A549 (cell line): Measurements from ENCODE around the gene CLEC16A. TPM values are rescaled to one million over a fixed set of nuclear protein-coding genes. Genes with fewer than 3 reads are reported as not detected.

Experiments
- ATAC-seq, 2 experiments: fragments of 200-7000 bp in 1 of 2; fragments of >200 bp in 1 of 2; cut with Nextera tagmentation in 1 of 2; cut with Tn5 transposase in 1 of 2; 3 replicates each; pipeline versions ENCODE4 v1.8.0 to v1.9.1; 2018 to 2020; ENCODE audit warnings: mild to moderate bottlenecking in 1 of 2, moderate library complexity in 1 of 2
- CTCF ChIA-PET: fragments of 300-600 bp; sonication (Branson Sonifier 250); formaldehyde crosslinking; extraction: SDS; loops from one replicate; lab custom pipeline; 2021; ENCODE audit warnings: antibody characterized with exemption, inconsistent platforms; lab: Yijun Ruan, JAX
- POLR2A ChIA-PET: fragments of 350-600 bp; formaldehyde crosslinking; extraction: SDS; loops from one replicate; lab custom pipeline; 2021; ENCODE audit warnings: antibody characterized with exemption, inconsistent platforms; lab: Yijun Ruan, JAX
- DNase-seq, 2 experiments: peaks; one replicate each; pipeline versions ENCODE4 v3.0.0 to v3.0.0-alpha.2; 2011 to 2016; ENCODE audit warnings: low read depth in 1 of 2, low spot score in 1 of 2
- FAIRE-seq: peaks from 2 replicates; lab custom pipeline; 2011; peaks lifted over from hg19 to GRCh38; lab: Jason Lieb, UNC
- H3K27ac ChIP-seq, 2 experiments: fragments of >200 bp; sonication (Bioruptor Twin); formaldehyde crosslinking; 3 replicates each; pipeline ENCODE4 v1.5.1; 2016 to 2017
- H3K4me1 ChIP-seq: fragments of >200 bp; sonication (Bioruptor Twin); formaldehyde crosslinking; 3 replicates; pipeline ENCODE4 v1.6.1; 2016
- H3K4me2 ChIP-seq: fragments of >200 bp; sonication (Bioruptor Twin); formaldehyde crosslinking; 3 replicates; pipeline ENCODE4 v1.6.1; 2016
- H3K4me3 ChIP-seq: fragments of >200 bp; sonication (Bioruptor Twin); formaldehyde crosslinking; 3 replicates; pipeline ENCODE4 v1.5.1; 2016
- H3K9me3 ChIP-seq: fragments of >200 bp; sonication (Bioruptor Twin); formaldehyde crosslinking; 3 replicates; pipeline ENCODE4 v1.6.1; 2016
- CBX2 ChIP-seq: fragments of 200-600 bp; sonication (generic); IDR thresholded peaks from 2 replicates; pipeline ENCODE4 v1.6.1; 2016; ENCODE audit warnings: low read depth, mild to moderate bottlenecking, borderline replicate concordance
- CBX8 ChIP-seq: fragments of 200-600 bp; sonication (generic); IDR thresholded peaks from 2 replicates; pipeline ENCODE4 v1.6.1; 2016
- CHD2 ChIP-seq: fragments of 150-350 bp; IDR thresholded peaks from 2 replicates; pipeline ENCODE4 v1.6.1; 2014; ENCODE audit warnings: low read length; ENCODE audit not compliant: partially characterized antibody
- FOXS1 ChIP-seq: fragments of 250-450 bp; sonication (Bioruptor Pico); IDR thresholded peaks from 2 replicates; pipeline ENCODE4 v1.5.0; 2020; ENCODE audit warnings: mild to moderate bottlenecking, moderate library complexity
- GATA3 ChIP-seq: IDR thresholded peaks from 2 replicates; pipeline ENCODE4 v1.6.1; 2012; ENCODE audit warnings: borderline replicate concordance
- HDAC2 ChIP-seq: fragments of 200-600 bp; sonication (generic); IDR thresholded peaks from 2 replicates; pipeline ENCODE4 v1.6.1; 2016
- HEYL ChIP-seq: fragments of 250-450 bp; sonication (Bioruptor Pico); IDR thresholded peaks from 2 replicates; pipeline ENCODE4 v1.8.0; 2021; ENCODE audit warnings: mild to moderate bottlenecking, moderate library complexity
- HOXB13 ChIP-seq: fragments of 250-450 bp; sonication (Bioruptor Pico); IDR thresholded peaks from 2 replicates; pipeline ENCODE4 v1.5.0; 2020; ENCODE audit warnings: low read depth, mild to moderate bottlenecking, moderate library complexity
- JUNB ChIP-seq: fragments of >200 bp; sonication (Bioruptor Twin); formaldehyde crosslinking; IDR thresholded peaks from 2 replicates; pipeline ENCODE4 v1.6.1; 2016
- KDM5A ChIP-seq: fragments of 200-600 bp; sonication (generic); IDR thresholded peaks from 2 replicates; pipeline ENCODE4 v1.6.1; 2016; ENCODE audit warnings: antibody characterized with exemption, mild to moderate bottlenecking
- MAFK ChIP-seq: fragments of 450-650 bp; IDR thresholded peaks from 2 replicates; pipeline ENCODE4 v1.6.1; 2014; ENCODE audit not compliant: partially characterized antibody
- NPAS2 ChIP-seq: fragments of 250-450 bp; sonication (Bioruptor Pico); IDR thresholded peaks from 2 replicates; pipeline ENCODE4 v1.8.0; 2022; ENCODE audit warnings: mild to moderate bottlenecking, moderate library complexity, borderline replicate concordance
- POLR2AphosphoS2 ChIP-seq: conservative IDR thresholded peaks from 2 replicates; pipeline ENCODE4 v1.6.1; 2012; ENCODE audit warnings: low read length, improper control_type of control experiment, inconsistent platforms
- RAD21 ChIP-seq, 2 experiments: fragments of >200 bp in 1 of 2; sonication (Bioruptor Twin) in 1 of 2; formaldehyde crosslinking in 1 of 2; IDR thresholded peaks in 1 of 2; conservative IDR thresholded peaks in 1 of 2; 2 replicates in 1 of 2; 3 replicates in 1 of 2; pipeline ENCODE4 v1.6.1; 2012 to 2018; ENCODE audit warnings: inconsistent platforms in 1 of 2
- RARB ChIP-seq: fragments of 250-450 bp; sonication (Bioruptor Pico); IDR thresholded peaks from 2 replicates; pipeline ENCODE4 v1.8.0; 2021; ENCODE audit warnings: mild to moderate bottlenecking, moderate library complexity
- TP53 ChIP-seq: fragments of 250-450 bp; sonication (Bioruptor Pico); IDR thresholded peaks from 2 replicates; pipeline ENCODE4 v1.5.0; 2021; ENCODE audit warnings: mild to moderate bottlenecking, moderate library complexity
- ZC3H11A ChIP-seq: fragments of 450-650 bp; IDR thresholded peaks from 2 replicates; pipeline ENCODE4 v1.6.1; 2014; ENCODE audit warnings: antibody characterized with exemption, mild to moderate bottlenecking
- ZFP36 ChIP-seq: fragments of 450-650 bp; IDR thresholded peaks from 2 replicates; pipeline ENCODE4 v1.6.1; 2014; ENCODE audit warnings: borderline replicate concordance; ENCODE audit not compliant: partially characterized antibody
- ZNF302 ChIP-seq: fragments of 250-450 bp; sonication (Bioruptor Pico); IDR thresholded peaks from 2 replicates; pipeline ENCODE4 v1.9.0; 2021; ENCODE audit warnings: inconsistent platforms, mild to moderate bottlenecking, moderate library complexity
- WGBS: methylation state at CpG from one replicate; pipeline ENCODE4 v1.1.6; 2017; ENCODE audit errors: missing lambda C conversion rate; 5-methylcytosine and 5-hydroxymethylcytosine counted together
- polyA plus RNA-seq, 4 experiments: library from polyadenylated mRNA; depleted of rRNA in 3 of 4; stranded (reverse); fragments of >200 nt; fragmentation: RNase III in 1 of 4; extraction: RNeasy Plus Mini Kit Qiagen cat#74134 plus additional on column Dnase treatment in 1 of 4; gene quantifications; 2 replicates in 3 of 4; 3 replicates in 1 of 4; pipeline ENCODE4 v1.2.3, GENCODE V29; 2011 to 2017
- TF ChIP-seq, protein P1 (sequence below): fragments of 150-350 bp; IDR thresholded peaks from 2 replicates; pipeline ENCODE4 v1.6.1; 2014; ENCODE audit warnings: low read depth, mild to moderate bottlenecking, low read length
- TF ChIP-seq, protein P2 (sequence below): IDR thresholded peaks from 2 replicates; pipeline ENCODE4 v1.6.1; 2012; ENCODE audit warnings: low read depth, borderline replicate concordance
- TF ChIP-seq, protein P3 (sequence below): IDR thresholded peaks from 2 replicates; pipeline ENCODE4 v1.6.1; 2012
- TF ChIP-seq, protein P4 (sequence below): fragments of >200 bp; sonication (Bioruptor Twin); formaldehyde crosslinking; IDR thresholded peaks from 3 replicates; pipeline ENCODE4 v1.5.1; 2016
- TF ChIP-seq, protein P5 (sequence below): fragments of >200 bp; sonication (Bioruptor Twin); formaldehyde crosslinking; IDR thresholded peaks from 2 replicates; pipeline ENCODE4 v1.6.1; 2016
- TF ChIP-seq, protein P6 (sequence below): fragments of 250-450 bp; sonication (Bioruptor Pico); IDR thresholded peaks from 2 replicates; pipeline ENCODE4 v1.5.0; 2020; ENCODE audit warnings: low read depth, mild to moderate bottlenecking, moderate library complexity

The CLEC16A gene
- polyA plus RNA-seq, 2 of the 4 experiments (the other 2 are of a cell fraction), result 8.3 to 10.4 TPM

DNA sequence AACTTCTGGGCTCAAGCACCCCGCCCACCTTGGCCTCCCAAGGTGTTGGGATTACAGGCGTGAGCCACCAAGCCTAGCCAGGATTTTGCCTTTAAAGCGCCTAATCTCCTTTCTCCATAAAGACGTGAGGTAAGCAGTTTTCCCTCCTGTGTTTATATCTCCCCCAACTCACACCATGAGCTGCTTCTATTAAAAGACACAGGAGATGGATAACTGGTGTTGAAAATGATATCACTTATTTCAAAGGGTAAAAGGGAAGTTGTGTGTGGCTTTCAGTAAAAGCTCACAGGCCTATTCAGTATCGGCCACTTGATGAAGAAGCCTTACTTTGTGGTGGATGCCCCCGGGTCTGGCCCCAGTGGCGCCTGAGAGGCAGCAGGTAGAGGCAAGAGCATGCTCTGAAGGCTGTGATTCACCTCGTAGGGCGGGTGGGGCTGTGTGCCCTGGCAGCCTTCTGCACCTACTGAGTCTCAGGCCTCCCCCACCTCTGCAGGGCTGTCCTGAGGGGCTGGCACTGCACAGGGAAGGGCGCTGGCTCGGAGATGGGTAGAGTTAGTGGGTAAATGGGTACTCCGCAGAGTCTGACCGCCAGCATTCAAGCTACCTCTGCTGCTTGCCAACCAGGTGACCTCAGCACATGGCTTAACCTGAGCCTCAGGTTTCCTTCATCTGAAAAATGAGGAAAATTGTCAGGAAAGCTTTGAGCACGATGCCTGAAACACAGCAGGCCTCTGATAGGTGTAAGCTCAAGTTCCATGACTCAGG is 146.8 kb downstream of the CLEC16A start:
- ChIA-PET POLR2A (no interaction called here), CTCF (interaction anchor here (0.9 to 2.4 kb wide), 2 partner anchors 16 to 120 kb away, joined by 3 to 6 read pairs; no protein-coding TSS in a partner anchor)
- no peaks in the 10 kb centered on the region for H3K4me1 ChIP-seq
- FAIRE-seq (no peak), DNase-seq (no peak), ATAC-seq (no peak)
- no peaks in the 10 kb centered on the region for H3K9me3 ChIP-seq
- no peak overlapping the region for H3K4me2 ChIP-seq
- WGBS, result 93% methylated on average over 11 of the region's 14 CpGs
- no peak overlapping the region for H3K27ac ChIP-seq
- TF ChIP-seq HDAC2 (no peak), ZC3H11A (no peak), ZNF302 (CRISPR knock-in tag) (no peak), CBX2 (no peak), POLR2AphosphoS2 (no peak), RAD21 (conservative IDR thresholded peaks at IDR 0.05 in 1 of 2, IDR thresholded peaks at IDR 0.05 in 1 of 2) (no peak), TP53 (CRISPR knock-in tag) (no peak), RARB (no peak), FOXS1 (CRISPR knock-in tag) (no peak), JUNB (no peak), KDM5A (no peak), ZFP36 (no peak), CBX8 (no peak)
- TF ChIP-seq, protein P1, sequence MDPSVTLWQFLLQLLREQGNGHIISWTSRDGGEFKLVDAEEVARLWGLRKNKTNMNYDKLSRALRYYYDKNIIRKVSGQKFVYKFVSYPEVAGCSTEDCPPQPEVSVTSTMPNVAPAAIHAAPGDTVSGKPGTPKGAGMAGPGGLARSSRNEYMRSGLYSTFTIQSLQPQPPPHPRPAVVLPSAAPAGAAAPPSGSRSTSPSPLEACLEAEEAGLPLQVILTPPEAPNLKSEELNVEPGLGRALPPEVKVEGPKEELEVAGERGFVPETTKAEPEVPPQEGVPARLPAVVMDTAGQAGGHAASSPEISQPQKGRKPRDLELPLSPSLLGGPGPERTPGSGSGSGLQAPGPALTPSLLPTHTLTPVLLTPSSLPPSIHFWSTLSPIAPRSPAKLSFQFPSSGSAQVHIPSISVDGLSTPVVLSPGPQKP, result no peak
- TF ChIP-seq, protein P2, sequence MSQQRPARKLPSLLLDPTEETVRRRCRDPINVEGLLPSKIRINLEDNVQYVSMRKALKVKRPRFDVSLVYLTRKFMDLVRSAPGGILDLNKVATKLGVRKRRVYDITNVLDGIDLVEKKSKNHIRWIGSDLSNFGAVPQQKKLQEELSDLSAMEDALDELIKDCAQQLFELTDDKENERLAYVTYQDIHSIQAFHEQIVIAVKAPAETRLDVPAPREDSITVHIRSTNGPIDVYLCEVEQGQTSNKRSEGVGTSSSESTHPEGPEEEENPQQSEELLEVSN, result no peak
- TF ChIP-seq, protein P3, sequence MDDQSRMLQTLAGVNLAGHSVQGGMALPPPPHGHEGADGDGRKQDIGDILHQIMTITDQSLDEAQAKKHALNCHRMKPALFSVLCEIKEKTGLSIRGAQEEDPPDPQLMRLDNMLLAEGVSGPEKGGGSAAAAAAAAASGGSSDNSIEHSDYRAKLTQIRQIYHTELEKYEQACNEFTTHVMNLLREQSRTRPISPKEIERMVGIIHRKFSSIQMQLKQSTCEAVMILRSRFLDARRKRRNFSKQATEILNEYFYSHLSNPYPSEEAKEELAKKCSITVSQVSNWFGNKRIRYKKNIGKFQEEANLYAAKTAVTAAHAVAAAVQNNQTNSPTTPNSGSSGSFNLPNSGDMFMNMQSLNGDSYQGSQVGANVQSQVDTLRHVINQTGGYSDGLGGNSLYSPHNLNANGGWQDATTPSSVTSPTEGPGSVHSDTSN, result no peak
- TF ChIP-seq, protein P4, sequence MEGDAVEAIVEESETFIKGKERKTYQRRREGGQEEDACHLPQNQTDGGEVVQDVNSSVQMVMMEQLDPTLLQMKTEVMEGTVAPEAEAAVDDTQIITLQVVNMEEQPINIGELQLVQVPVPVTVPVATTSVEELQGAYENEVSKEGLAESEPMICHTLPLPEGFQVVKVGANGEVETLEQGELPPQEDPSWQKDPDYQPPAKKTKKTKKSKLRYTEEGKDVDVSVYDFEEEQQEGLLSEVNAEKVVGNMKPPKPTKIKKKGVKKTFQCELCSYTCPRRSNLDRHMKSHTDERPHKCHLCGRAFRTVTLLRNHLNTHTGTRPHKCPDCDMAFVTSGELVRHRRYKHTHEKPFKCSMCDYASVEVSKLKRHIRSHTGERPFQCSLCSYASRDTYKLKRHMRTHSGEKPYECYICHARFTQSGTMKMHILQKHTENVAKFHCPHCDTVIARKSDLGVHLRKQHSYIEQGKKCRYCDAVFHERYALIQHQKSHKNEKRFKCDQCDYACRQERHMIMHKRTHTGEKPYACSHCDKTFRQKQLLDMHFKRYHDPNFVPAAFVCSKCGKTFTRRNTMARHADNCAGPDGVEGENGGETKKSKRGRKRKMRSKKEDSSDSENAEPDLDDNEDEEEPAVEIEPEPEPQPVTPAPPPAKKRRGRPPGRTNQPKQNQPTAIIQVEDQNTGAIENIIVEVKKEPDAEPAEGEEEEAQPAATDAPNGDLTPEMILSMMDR, result no peak
- TF ChIP-seq, protein P5, sequence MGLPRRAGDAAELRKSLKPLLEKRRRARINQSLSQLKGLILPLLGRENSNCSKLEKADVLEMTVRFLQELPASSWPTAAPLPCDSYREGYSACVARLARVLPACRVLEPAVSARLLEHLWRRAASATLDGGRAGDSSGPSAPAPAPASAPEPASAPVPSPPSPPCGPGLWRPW, result no peak
- no peak overlapping the region for H3K4me3 ChIP-seq

DNA sequence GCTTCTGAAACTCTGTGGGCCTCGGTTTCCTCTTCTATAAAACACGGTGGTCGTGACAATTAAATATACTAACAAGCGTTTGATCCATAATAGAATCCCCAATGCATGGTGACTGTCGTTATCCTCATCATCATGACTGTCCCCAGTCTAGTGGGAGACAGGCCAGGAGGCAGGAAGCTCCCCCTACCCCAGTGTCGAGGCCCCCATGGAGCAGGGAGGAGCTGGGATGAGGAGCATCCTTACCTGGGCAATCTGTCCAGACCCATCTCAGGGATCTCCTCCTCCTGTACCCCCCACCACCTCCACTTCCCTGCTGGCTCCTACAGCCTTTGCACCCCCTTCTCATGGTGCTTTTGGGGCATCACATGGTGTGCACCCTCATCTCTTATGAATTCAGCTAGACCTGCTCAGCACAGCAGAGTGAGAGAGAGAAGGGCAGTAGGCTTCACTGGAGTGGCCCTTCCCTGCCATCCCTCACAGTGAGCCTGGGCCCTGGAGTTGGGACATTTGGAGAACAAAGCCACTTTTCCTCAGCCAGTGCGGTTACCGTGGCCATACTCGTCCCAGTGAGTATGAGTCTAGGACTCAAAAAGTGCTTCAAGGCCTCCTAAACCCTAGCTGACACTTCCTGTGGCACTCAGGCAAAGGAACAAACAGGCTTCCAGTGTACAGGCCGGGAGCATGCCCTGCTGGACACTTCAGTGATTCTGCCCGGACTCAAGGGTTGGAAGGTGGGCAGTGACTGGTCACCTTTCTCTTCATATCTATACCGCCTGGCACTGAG is 148.6 kb downstream of the CLEC16A start:
- POLR2A ChIA-PET, result no interaction called here
- H3K27ac ChIP-seq, result no peak overlapping the region
- H3K4me1 ChIP-seq, result no peaks in the 10 kb centered on the region
- FAIRE-seq, result no peak
- H3K4me2 ChIP-seq, result no peak overlapping the region
- ATAC-seq, result no peak
- H3K9me3 ChIP-seq, result no peaks in the 10 kb centered on the region
- WGBS, result 83% methylated on average over 12 of the region's 12 CpGs
- no peak for TF ChIP-seq ZFP36
- no peak for TF ChIP-seq RARB
- no peak for TF ChIP-seq CHD2
- no peak for TF ChIP-seq GATA3
- TF ChIP-seq, protein P6, sequence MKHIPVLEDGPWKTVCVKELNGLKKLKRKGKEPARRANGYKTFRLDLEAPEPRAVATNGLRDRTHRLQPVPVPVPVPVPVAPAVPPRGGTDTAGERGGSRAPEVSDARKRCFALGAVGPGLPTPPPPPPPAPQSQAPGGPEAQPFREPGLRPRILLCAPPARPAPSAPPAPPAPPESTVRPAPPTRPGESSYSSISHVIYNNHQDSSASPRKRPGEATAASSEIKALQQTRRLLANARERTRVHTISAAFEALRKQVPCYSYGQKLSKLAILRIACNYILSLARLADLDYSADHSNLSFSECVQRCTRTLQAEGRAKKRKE, result no peak
- no peak for TF ChIP-seq CBX8
- no peak for TF ChIP-seq NPAS2
- no peak for TF ChIP-seq RAD21 (conservative IDR thresholded peaks at IDR 0.05 in 1 of 2, IDR thresholded peaks at IDR 0.05 in 1 of 2)
- TF ChIP-seq, protein P2, result no peak
- no peak for TF ChIP-seq MAFK
- no peak for TF ChIP-seq HEYL (CRISPR knock-in tag)
- TF ChIP-seq FOXS1 (CRISPR knock-in tag), result no peak
- TF ChIP-seq HOXB13 (CRISPR knock-in tag), result no peak
- DNase-seq, result no peak
- no peak overlapping the region for H3K4me3 ChIP-seq
- CTCF ChIA-PET, result interaction anchor here (1.1 to 2.4 kb wide), 3 partner anchors 16 to 129 kb away, joined by 3 to 6 read pairs (median 5); no protein-coding TSS in a partner anchor
